K562 (cell line): ENCODE results near the gene ADCY5. TPM values are rescaled to one million over a fixed set of nuclear protein-coding genes. Genes with fewer than 3 reads are reported as not detected.

Experiments used
- ATAC-seq: fragments of 200-7000 bp; cut with Tn5 transposase; 3 replicates; pipeline ENCODE4 v1.9.1; 2020; ENCODE audit warnings: moderate library complexity
- BruUV-seq: library from RNA; stranded (reverse); fragments of 400-500 nt; replicated peaks from 2 replicates; lab custom pipeline; 2021; lab: Mats Ljungman, UMichigan
- CTCF ChIA-PET: fragments of 300-600 bp; formaldehyde crosslinking; extraction: SDS; loops from one replicate; lab custom pipeline; 2021; ENCODE audit warnings: low intra/inter-chr PET ratio; lab: Yijun Ruan, JAX
- POLR2A ChIA-PET: fragments of 300-600, 350-650 bp; sonication (Branson Sonifier 250); formaldehyde crosslinking; extraction: SDS; loops from one replicate; lab custom pipeline; 2021; ENCODE audit warnings: antibody characterized with exemption, inconsistent platforms; lab: Yijun Ruan, JAX
- DNase-seq, 4 experiments: peaks; one replicate each; pipeline versions ENCODE4 v3.0.0 to v3.0.0-alpha.2; 2011 to 2018; ENCODE audit warnings: low spot score in 3 of 4, mixed read lengths in 3 of 4; ENCODE audit errors: extremely low read depth in 1 of 4
- FAIRE-seq: peaks from 2 replicates; lab custom pipeline; 2011; peaks lifted over from hg19 to GRCh38; lab: Jason Lieb, UNC
- H2AFZ ChIP-seq: 2 replicates; pipeline ENCODE4 v1.6.0; 2011; ENCODE audit warnings: low read depth, low read length, control low read depth, inconsistent platforms
- H3K27ac ChIP-seq: fragments of 200-600 bp; 3 replicates; pipeline ENCODE4 v1.8.0; 2011; ENCODE audit warnings: low read depth, mild to moderate bottlenecking, control low read depth, inconsistent platforms, low read length, moderate library complexity, mixed read lengths; ENCODE audit errors: extremely low read depth
- H3K27me3 ChIP-seq, 2 experiments: fragments of 300-600 bp in 1 of 2; 2 replicates in 1 of 2; 3 replicates in 1 of 2; pipeline versions ENCODE4 v1.6.0 to v1.8.0; 2011; ENCODE audit warnings: inconsistent platforms in 2 of 2, low read length in 2 of 2, mild to moderate bottlenecking in 1 of 2, mixed read lengths in 1 of 2, moderate library complexity in 1 of 2; ENCODE audit not compliant: control insufficient read depth in 2 of 2, insufficient read depth in 2 of 2
- H3K36me3 ChIP-seq: fragments of 300-600 bp; 3 replicates; pipeline ENCODE4 v1.8.0; 2011; ENCODE audit warnings: mild to moderate bottlenecking, low read length, inconsistent platforms; ENCODE audit not compliant: control insufficient read depth, insufficient read depth
- H3K4me1 ChIP-seq, 2 experiments: fragments of 200-600 bp in 1 of 2; replicated peaks in 1 of 2; 2 replicates in 1 of 2; 3 replicates in 1 of 2; pipeline versions ENCODE4 v1.5.1 to v1.8.0; 2011; ENCODE audit warnings: inconsistent platforms in 2 of 2, low read length in 2 of 2, mild to moderate bottlenecking in 1 of 2, mixed read lengths in 1 of 2, moderate library complexity in 1 of 2; ENCODE audit not compliant: control insufficient read depth in 2 of 2, insufficient read depth in 2 of 2
- H3K4me2 ChIP-seq: 2 replicates; pipeline ENCODE4 v1.6.1; 2011; ENCODE audit warnings: low read length, control low read depth, inconsistent platforms, mixed read lengths; ENCODE audit not compliant: insufficient read depth
- H3K4me3 ChIP-seq: fragments of 200-600 bp; sonication (generic), shearing (Covaris generic); 2 replicates; pipeline ENCODE4 v1.5.1; 2016; ENCODE audit warnings: control low read depth, inconsistent platforms
- H3K79me2 ChIP-seq: fragments of 200-600 bp; 3 replicates; pipeline ENCODE4 v1.8.0; 2011; ENCODE audit warnings: low read length, inconsistent platforms; ENCODE audit not compliant: control insufficient read depth, insufficient read depth
- H3K9ac ChIP-seq, 2 experiments: 2 replicates each; pipeline versions ENCODE4 v1.6.0 to v1.6.1; 2011; ENCODE audit warnings: low read depth in 2 of 2, low read length in 2 of 2, control low read depth in 1 of 2, inconsistent platforms in 1 of 2, mild to moderate bottlenecking in 1 of 2, mixed read lengths in 1 of 2; ENCODE audit not compliant: insufficient read depth in 1 of 2
- H3K9me1 ChIP-seq: one replicate; pipeline ENCODE4 v1.6.0; 2011; ENCODE audit warnings: inconsistent platforms, mild to moderate bottlenecking, low read length, moderate library complexity; ENCODE audit not compliant: control insufficient read depth, insufficient read depth
- H3K9me3 ChIP-seq: replicated peaks from 2 replicates; pipeline ENCODE4 v1.5.1; 2011; ENCODE audit warnings: low read depth, low read length, inconsistent platforms; ENCODE audit not compliant: control insufficient read depth, insufficient read depth
- H4K20me1 ChIP-seq: replicated peaks from 2 replicates; pipeline ENCODE4 v1.6.1; 2011; ENCODE audit warnings: low read length, inconsistent platforms, mixed read lengths; ENCODE audit not compliant: control insufficient read depth, insufficient read depth
- MCM5 ChIP-seq: fragments of 450-650 bp; IDR thresholded peaks from 2 replicates; pipeline ENCODE4 v1.6.1; 2016; ENCODE audit warnings: low read depth
- PTBP1 ChIP-seq: fragments of 200-400 bp; formaldehyde crosslinking; IDR thresholded peaks from 2 replicates; pipeline ENCODE4 v1.6.1; 2017; ENCODE audit warnings: low read depth, low read length
- PTRF ChIP-seq: fragments of 450-650 bp; IDR thresholded peaks from 2 replicates; pipeline ENCODE4 v1.6.1; 2016; ENCODE audit warnings: mild to moderate bottlenecking, missing genetic modification characterization, missing compliant biosample characterization
- SIN3B ChIP-seq: fragments of 450-650 bp; IDR thresholded peaks from 2 replicates; pipeline ENCODE4 v1.6.1; 2017; ENCODE audit warnings: low read depth, mild to moderate bottlenecking, moderate library complexity
- ZNF175 ChIP-seq: fragments of 200-800 bp; sonication (Bioruptor generic); IDR thresholded peaks from 2 replicates; pipeline ENCODE4 v1.6.1; 2016; ENCODE audit warnings: low read depth, mild to moderate bottlenecking, missing genetic modification characterization, missing compliant biosample characterization
- ZNF707 ChIP-seq: fragments of 250-450 bp; sonication (Bioruptor Pico); conservative IDR thresholded peaks from 2 replicates; pipeline ENCODE4 v1.8.0; 2022; ENCODE audit warnings: inconsistent platforms, mild to moderate bottlenecking, moderate library complexity
- WGBS: fragments of 100-300 bp; shearing (Covaris generic); methylation state at CpG from one replicate; pipeline ENCODE4 v1.1.6; 2016; ENCODE audit warnings: low coverage, mixed read lengths; ENCODE audit not compliant: insufficient coverage; ENCODE audit errors: missing lambda C conversion rate; 5-methylcytosine and 5-hydroxymethylcytosine counted together
- in situ Hi-C: fragments of 300-500 bp; cut with MboI; formaldehyde crosslinking; loops from 4 replicates; pipeline ENCODE4 v1.15.0; 2018; ENCODE audit warnings: inconsistent platforms, mixed read lengths
- intact Hi-C: fragments of 100-400 bp; cut with micrococcal nuclease; formaldehyde crosslinking; loops from 2 replicates; pipeline ENCODE4 v1.14.2; 2022
- polyA plus RNA-seq, 8 experiments: library from polyadenylated mRNA; depleted of rRNA in 4 of 8; stranded (reverse) in 5 of 8; unstranded in 3 of 8; fragments of >200 nt; fragmentation: Nextera tagmentation in 2 of 8; fragmentation: Illumina TruSeq in 1 of 8; extraction: Ambion mirVana in 2 of 8; extraction: Trizol in 1 of 8; gene quantifications; 2 replicates each; pipeline versions ENCODE4 v1.2.1 to v1.2.3, GENCODE V29; 2011 to 2014; ENCODE audit warnings: inconsistent platforms in 1 of 8, missing spikeins in 1 of 8
- total RNA-seq, 7 experiments: library from RNA; depleted of rRNA in 6 of 7; stranded (reverse); fragments of >200 nt in 6 of 7; fragmentation: Illumina TruSeq in 2 of 7; extraction: Trizol in 2 of 7; gene quantifications; 2 replicates each; pipeline versions ENCODE4 v1.2.1 to v1.2.3, GENCODE V29; 2011 to 2021; ENCODE audit warnings: low replicate concordance in 1 of 7
- TF ChIP-seq, protein P1 (sequence below): fragments of 200-600 bp; sonication (generic); IDR thresholded peaks from one replicate; pipeline ENCODE4 v1.6.1; 2012; ENCODE audit warnings: mild to moderate bottlenecking, low read depth, low read length, inconsistent platforms

Gene ADCY5
- total and polyA plus RNA-seq, 9 of the 15 experiments (the other 6 are each of a cell fraction or from before 2014, with no cell fraction given) = under 0.01 TPM; not detected in 8

GRCh38 chr3:123424999-123425712, 23.7 kb downstream of the ADCY5 start:
- Histone ChIP-seq H3K4me2 (no peak overlapping the region), H3K9ac (no peak overlapping the region), H3K27me3 (peaks cover 0 to 42% of the 10 kb centered on the region in 2 experiments; a peak in 2 of 5 replicates), H3K79me2 (no peaks in the 10 kb centered on the region), H3K9me3 (no peaks in the 10 kb centered on the region), H3K4me1 (no peaks in the 10 kb centered on the region; a peak in 1 of 5 replicates), H3K27ac (no peak overlapping the region), H3K36me3 (no peaks in the 10 kb centered on the region), H2AFZ (no peak overlapping the region), H4K20me1 (no peaks in the 10 kb centered on the region), H3K9me1 (no peaks in the 10 kb centered on the region), H3K4me3 (no peak overlapping the region)
- ATAC-seq = no peak
- WGBS = 0% methylated on average over 6 of the region's 8 CpGs
- DNase-seq = no peak
- TF ChIP-seq, protein P1, sequence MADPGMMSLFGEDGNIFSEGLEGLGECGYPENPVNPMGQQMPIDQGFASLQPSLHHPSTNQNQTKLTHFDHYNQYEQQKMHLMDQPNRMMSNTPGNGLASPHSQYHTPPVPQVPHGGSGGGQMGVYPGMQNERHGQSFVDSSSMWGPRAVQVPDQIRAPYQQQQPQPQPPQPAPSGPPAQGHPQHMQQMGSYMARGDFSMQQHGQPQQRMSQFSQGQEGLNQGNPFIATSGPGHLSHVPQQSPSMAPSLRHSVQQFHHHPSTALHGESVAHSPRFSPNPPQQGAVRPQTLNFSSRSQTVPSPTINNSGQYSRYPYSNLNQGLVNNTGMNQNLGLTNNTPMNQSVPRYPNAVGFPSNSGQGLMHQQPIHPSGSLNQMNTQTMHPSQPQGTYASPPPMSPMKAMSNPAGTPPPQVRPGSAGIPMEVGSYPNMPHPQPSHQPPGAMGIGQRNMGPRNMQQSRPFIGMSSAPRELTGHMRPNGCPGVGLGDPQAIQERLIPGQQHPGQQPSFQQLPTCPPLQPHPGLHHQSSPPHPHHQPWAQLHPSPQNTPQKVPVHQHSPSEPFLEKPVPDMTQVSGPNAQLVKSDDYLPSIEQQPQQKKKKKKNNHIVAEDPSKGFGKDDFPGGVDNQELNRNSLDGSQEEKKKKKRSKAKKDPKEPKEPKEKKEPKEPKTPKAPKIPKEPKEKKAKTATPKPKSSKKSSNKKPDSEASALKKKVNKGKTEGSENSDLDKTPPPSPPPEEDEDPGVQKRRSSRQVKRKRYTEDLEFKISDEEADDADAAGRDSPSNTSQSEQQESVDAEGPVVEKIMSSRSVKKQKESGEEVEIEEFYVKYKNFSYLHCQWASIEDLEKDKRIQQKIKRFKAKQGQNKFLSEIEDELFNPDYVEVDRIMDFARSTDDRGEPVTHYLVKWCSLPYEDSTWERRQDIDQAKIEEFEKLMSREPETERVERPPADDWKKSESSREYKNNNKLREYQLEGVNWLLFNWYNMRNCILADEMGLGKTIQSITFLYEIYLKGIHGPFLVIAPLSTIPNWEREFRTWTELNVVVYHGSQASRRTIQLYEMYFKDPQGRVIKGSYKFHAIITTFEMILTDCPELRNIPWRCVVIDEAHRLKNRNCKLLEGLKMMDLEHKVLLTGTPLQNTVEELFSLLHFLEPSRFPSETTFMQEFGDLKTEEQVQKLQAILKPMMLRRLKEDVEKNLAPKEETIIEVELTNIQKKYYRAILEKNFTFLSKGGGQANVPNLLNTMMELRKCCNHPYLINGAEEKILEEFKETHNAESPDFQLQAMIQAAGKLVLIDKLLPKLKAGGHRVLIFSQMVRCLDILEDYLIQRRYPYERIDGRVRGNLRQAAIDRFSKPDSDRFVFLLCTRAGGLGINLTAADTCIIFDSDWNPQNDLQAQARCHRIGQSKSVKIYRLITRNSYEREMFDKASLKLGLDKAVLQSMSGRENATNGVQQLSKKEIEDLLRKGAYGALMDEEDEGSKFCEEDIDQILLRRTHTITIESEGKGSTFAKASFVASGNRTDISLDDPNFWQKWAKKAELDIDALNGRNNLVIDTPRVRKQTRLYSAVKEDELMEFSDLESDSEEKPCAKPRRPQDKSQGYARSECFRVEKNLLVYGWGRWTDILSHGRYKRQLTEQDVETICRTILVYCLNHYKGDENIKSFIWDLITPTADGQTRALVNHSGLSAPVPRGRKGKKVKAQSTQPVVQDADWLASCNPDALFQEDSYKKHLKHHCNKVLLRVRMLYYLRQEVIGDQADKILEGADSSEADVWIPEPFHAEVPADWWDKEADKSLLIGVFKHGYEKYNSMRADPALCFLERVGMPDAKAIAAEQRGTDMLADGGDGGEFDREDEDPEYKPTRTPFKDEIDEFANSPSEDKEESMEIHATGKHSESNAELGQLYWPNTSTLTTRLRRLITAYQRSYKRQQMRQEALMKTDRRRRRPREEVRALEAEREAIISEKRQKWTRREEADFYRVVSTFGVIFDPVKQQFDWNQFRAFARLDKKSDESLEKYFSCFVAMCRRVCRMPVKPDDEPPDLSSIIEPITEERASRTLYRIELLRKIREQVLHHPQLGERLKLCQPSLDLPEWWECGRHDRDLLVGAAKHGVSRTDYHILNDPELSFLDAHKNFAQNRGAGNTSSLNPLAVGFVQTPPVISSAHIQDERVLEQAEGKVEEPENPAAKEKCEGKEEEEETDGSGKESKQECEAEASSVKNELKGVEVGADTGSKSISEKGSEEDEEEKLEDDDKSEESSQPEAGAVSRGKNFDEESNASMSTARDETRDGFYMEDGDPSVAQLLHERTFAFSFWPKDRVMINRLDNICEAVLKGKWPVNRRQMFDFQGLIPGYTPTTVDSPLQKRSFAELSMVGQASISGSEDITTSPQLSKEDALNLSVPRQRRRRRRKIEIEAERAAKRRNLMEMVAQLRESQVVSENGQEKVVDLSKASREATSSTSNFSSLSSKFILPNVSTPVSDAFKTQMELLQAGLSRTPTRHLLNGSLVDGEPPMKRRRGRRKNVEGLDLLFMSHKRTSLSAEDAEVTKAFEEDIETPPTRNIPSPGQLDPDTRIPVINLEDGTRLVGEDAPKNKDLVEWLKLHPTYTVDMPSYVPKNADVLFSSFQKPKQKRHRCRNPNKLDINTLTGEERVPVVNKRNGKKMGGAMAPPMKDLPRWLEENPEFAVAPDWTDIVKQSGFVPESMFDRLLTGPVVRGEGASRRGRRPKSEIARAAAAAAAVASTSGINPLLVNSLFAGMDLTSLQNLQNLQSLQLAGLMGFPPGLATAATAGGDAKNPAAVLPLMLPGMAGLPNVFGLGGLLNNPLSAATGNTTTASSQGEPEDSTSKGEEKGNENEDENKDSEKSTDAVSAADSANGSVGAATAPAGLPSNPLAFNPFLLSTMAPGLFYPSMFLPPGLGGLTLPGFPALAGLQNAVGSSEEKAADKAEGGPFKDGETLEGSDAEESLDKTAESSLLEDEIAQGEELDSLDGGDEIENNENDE = no peak
- no peak for TF ChIP-seq PTBP1
- no peak for TF ChIP-seq ZNF707 (CRISPR knock-in tag)
- no peak for TF ChIP-seq SIN3B
- TF ChIP-seq PTRF = no peak
- no peak for TF ChIP-seq ZNF175 (CRISPR knock-in tag)
- no peak for TF ChIP-seq MCM5
- ChIA-PET POLR2A (interaction anchor here (0.8 kb wide), 1 partner anchor 12 kb away, joined by 4 read pairs; no protein-coding TSS in a partner anchor), CTCF (no interaction called here)
- no TSS peak for BruUV-seq
- FAIRE-seq = no peak
- in situ Hi-C loops = no loop called here
- intact Hi-C loops = no loop called here
